ENCODE data around the gene ABCA7. TPM values are rescaled to one million over a fixed set of nuclear protein-coding genes. Genes with fewer than 3 reads are reported as not detected.

Gene ABCA7
- total and polyA plus RNA-seq, 2 of the 13 experiments (the other 11 are each of a cell fraction or from before 2014, with no cell fraction given), result 4.4 to 32.4 TPM

GRCh38 chr19:1041272-1041834 is 1.4 kb downstream of the ABCA7 start (continued):
- TF ChIP-seq ZNF7 (CRISPR knock-in tag; IDR thresholded peaks at IDR 0.05) (no peak), THYN1 (CRISPR knock-in tag; IDR thresholded peaks at IDR 0.05; ENCODE audit: borderline replicate concordance, low read depth) (no peak), ZNF101 (CRISPR knock-in tag; IDR thresholded peaks at IDR 0.05; ENCODE audit: borderline replicate concordance, low read depth) (no peak), REL (CRISPR knock-in tag; conservative IDR thresholded peaks at IDR 0.05) (no peak), KDM1A (CRISPR knock-in tag; IDR thresholded peaks at IDR 0.05) (peak; percentile 29; the same call in 1 of the 2 replicates), CHCHD3 (CRISPR knock-in tag; IDR thresholded peaks at IDR 0.05) (no peak), PHF21A (CRISPR knock-in tag; IDR thresholded peaks at IDR 0.05) (peak; percentile 52; the same call in 1 of the 2 replicates), PHF8 (CRISPR knock-in tag; IDR thresholded peaks at IDR 0.05) (no peak), SYNCRIP (IDR thresholded peaks at IDR 0.05; ENCODE audit: insufficient read depth, low read depth, low read length) (no peak), ZNF841 (CRISPR knock-in tag; IDR thresholded peaks at IDR 0.05; ENCODE audit: borderline replicate concordance) (no peak), PCBP1 (IDR thresholded peaks at IDR 0.05; ENCODE audit: borderline replicate concordance, low read depth, low read length) (no peak), HDAC6 (IDR thresholded peaks at IDR 0.05; ENCODE audit: low read depth, low read length) (no peak), GPN1 (CRISPR knock-in tag; IDR thresholded peaks at IDR 0.05; ENCODE audit: borderline replicate concordance) (no peak), GTF3A (CRISPR knock-in tag; conservative IDR thresholded peaks at IDR 0.05) (no peak), DNMT1 (CRISPR knock-in tag; IDR thresholded peaks at IDR 0.05) (no peak), SETDB1 (CRISPR knock-in tag; IDR thresholded peaks at IDR 0.05; ENCODE audit: borderline replicate concordance) (no peak), ZBTB7A (CRISPR knock-in tag; IDR thresholded peaks at IDR 0.05) (no peak), SALL2 (CRISPR knock-in tag; IDR thresholded peaks at IDR 0.05) (no peak), NFIB (CRISPR knock-in tag; IDR thresholded peaks at IDR 0.05; ENCODE audit: borderline replicate concordance) (no peak), CERS6 (CRISPR knock-in tag; IDR thresholded peaks at IDR 0.05) (no peak), ZNF615 (CRISPR knock-in tag; IDR thresholded peaks at IDR 0.05; ENCODE audit: borderline replicate concordance) (no peak), MED1 (CRISPR knock-in tag; IDR thresholded peaks at IDR 0.05) (0 out of 2 replicates have a peak, but pooled peaks have one; percentile 5)
- TF ChIP-seq, protein P1, sequence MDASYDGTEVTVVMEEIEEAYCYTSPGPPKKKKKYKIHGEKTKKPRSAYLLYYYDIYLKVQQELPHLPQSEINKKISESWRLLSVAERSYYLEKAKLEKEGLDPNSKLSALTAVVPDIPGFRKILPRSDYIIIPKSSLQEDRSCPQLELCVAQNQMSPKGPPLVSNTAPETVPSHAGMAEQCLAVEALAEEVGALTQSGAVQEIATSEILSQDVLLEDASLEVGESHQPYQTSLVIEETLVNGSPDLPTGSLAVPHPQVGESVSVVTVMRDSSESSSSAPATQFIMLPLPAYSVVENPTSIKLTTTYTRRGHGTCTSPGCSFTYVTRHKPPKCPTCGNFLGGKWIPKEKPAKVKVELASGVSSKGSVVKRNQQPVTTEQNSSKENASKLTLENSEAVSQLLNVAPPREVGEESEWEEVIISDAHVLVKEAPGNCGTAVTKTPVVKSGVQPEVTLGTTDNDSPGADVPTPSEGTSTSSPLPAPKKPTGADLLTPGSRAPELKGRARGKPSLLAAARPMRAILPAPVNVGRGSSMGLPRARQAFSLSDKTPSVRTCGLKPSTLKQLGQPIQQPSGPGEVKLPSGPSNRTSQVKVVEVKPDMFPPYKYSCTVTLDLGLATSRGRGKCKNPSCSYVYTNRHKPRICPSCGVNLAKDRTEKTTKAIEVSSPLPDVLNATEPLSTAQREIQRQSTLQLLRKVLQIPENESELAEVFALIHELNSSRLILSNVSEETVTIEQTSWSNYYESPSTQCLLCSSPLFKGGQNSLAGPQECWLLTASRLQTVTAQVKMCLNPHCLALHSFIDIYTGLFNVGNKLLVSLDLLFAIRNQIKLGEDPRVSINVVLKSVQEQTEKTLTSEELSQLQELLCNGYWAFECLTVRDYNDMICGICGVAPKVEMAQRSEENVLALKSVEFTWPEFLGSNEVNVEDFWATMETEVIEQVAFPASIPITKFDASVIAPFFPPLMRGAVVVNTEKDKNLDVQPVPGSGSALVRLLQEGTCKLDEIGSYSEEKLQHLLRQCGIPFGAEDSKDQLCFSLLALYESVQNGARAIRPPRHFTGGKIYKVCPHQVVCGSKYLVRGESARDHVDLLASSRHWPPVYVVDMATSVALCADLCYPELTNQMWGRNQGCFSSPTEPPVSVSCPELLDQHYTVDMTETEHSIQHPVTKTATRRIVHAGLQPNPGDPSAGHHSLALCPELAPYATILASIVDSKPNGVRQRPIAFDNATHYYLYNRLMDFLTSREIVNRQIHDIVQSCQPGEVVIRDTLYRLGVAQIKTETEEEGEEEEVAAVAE (CRISPR knock-in tag; IDR thresholded peaks at IDR 0.05; ENCODE audit: borderline replicate concordance), result 0 out of 2 replicates have a peak, but pooled peaks have one; percentile 18
- TF ChIP-seq, protein P2, sequence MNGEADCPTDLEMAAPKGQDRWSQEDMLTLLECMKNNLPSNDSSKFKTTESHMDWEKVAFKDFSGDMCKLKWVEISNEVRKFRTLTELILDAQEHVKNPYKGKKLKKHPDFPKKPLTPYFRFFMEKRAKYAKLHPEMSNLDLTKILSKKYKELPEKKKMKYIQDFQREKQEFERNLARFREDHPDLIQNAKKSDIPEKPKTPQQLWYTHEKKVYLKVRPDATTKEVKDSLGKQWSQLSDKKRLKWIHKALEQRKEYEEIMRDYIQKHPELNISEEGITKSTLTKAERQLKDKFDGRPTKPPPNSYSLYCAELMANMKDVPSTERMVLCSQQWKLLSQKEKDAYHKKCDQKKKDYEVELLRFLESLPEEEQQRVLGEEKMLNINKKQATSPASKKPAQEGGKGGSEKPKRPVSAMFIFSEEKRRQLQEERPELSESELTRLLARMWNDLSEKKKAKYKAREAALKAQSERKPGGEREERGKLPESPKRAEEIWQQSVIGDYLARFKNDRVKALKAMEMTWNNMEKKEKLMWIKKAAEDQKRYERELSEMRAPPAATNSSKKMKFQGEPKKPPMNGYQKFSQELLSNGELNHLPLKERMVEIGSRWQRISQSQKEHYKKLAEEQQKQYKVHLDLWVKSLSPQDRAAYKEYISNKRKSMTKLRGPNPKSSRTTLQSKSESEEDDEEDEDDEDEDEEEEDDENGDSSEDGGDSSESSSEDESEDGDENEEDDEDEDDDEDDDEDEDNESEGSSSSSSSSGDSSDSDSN (CRISPR knock-in tag; IDR thresholded peaks at IDR 0.05), result no peak

Measured in HepG2 (cell line).